ENCODE measurements around the gene EZH2.

Gene EZH2

GRCh38 chr7:148884049-148884298 is at the start of gene EZH2:
Gene EZH2 (minus strand): TSS chr7:148884291. CDS start chr7:148847298, 36,993 bp downstream.
- DNase-seq = no peak

DNA sequence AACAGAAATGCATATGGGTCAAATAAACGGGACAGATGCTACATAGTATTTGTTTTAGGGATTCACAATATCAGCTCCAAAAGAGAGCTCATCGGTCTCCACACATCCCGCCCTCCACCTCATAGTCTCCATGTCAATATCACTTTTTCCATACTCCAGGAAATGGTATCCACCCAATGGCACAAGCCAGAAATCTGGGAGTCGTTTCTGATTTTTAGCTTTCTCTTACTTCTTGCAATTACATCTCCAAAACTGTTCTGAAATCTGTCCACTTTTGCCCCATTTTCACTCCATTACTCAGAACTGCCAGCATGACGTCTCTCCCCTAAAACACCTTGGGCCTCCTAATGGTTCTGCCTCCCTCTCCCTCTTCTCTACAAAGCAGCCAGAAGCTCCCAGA is 47.4 kb upstream of the EZH2 start:
- no peak for DNase-seq

GRCh38 chr7:148930335-148930734 is 46.2 kb upstream of the EZH2 start:
- no peak for DNase-seq

DNA sequence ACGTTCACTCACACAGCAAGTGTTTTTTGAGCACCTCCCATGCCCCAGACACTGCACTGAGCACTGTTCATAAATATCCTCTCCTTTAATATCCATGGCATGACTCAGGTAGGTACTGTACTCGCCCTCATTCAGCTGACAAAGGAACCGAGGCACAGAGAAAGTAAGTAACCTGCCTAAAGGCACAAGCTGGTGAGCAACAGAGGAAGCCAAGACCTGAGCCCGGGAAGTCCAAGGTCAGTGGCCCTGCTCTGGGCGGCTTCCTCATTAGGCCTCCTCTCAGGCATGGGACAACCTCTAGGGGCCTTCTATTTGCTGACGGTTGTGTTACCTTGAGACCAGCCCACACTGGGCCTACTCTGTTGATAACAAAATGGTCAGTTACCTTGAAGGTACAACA is 45.1 kb upstream of the EZH2 start:
- no peak for DNase-seq

DNA sequence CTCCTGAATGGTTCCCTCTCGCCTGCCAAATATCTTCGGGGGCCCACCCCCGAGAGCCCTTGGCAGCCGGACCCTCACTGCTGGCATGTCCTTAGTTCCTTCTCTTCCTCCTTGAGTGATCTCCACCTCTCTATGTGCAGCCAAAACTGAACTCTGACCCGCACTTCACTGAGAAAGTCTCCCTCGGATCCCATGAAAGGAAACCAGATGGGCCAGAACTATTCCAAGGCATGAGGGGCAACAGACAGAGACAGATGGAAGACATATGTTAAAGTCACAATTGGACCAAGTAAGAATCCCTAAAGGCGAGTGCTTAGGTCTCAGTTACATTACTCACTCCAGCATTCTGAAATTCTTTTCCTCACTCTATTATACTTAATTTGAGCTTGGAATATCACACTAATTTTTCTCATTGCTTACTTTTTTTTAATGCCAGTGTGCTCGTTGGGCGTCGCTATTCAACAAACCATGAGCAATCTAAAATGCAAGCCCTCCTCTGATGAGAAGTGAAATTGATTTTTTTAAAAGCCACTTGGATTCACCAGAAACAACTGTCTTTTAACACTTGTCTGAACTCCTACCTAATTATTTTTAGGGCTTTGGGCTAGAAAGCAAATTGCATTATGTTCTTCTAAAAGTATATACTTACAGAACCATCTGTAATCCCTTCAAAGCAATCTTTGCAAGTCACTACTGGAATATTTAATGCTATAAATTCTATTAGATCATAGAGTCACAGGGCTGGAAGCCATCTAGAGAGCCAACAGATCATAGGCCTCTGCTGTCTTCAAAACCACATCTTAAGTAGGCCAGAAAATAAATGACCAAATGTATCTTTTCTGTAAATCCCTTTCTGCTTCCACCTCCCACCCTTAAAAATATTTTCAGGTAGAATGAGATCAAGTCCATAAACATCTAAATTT is 43.3 kb upstream of the EZH2 start:
- no peak for DNase-seq

GRCh38 chr7:148925836-148926235 is 41.7 kb upstream of the EZH2 start:
- no peak for DNase-seq

DNA sequence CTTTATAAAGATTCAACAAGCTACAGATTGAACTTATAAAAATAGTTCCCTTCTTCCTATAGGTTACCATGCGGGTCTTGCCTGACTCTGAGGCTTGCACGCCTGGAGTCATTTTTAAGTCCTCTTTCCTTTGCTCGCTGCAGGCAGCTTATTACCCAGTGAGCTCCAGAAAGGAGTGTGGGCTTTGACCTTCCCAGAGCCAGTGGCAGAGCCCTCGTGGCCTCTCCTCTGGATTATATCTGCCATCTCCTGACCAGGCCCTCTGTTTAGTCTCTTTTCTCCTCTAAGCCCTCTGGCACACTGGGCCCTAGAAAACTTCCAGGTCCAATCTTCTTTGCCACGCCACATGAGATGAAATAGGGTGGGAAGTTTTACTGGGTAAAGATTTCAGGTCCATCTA is 39.9 kb upstream of the EZH2 start:
- no peak for DNase-seq

GRCh38 chr7:148921806-148922205 is 37.7 kb upstream of the EZH2 start:
- DNase-seq = no peak

DNA sequence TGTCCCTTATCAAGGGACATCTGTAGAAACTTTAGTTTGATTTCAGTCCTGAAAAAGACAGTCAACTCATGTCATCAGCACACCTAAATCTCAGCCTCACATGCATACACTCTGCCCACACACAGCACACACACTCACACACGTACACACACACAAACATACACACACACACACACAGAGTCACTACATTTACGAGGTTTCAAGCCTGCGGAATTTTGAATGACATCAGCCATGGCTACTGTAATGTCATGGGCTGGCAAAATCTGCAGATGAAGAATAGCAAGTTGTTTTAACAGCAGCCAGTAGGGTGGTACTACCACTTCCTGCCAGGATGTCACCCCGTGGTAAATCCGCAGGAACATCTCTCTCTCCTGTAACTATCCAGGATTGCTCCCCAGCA is 37.1 kb upstream of the EZH2 start:
- no peak for DNase-seq

- DNase-seq = no peak
These were observed 35.8 kb upstream of the EZH2 start for GRCh38 chr7:148919859-148920258.

- DNase-seq = no peak
These were observed 34.0 kb upstream of the EZH2 start for GRCh38 chr7:148918058-148918596.

- DNase-seq = no peak
These were observed 32.1 kb upstream of the EZH2 start for GRCh38 chr7:148916186-148916585.

GRCh38 chr7:148915211-148915610 is 31.1 kb upstream of the EZH2 start:
- no peak for DNase-seq

- no peak for DNase-seq
These were observed 30.2 kb upstream of the EZH2 start for GRCh38 chr7:148914208-148914777.

DNA sequence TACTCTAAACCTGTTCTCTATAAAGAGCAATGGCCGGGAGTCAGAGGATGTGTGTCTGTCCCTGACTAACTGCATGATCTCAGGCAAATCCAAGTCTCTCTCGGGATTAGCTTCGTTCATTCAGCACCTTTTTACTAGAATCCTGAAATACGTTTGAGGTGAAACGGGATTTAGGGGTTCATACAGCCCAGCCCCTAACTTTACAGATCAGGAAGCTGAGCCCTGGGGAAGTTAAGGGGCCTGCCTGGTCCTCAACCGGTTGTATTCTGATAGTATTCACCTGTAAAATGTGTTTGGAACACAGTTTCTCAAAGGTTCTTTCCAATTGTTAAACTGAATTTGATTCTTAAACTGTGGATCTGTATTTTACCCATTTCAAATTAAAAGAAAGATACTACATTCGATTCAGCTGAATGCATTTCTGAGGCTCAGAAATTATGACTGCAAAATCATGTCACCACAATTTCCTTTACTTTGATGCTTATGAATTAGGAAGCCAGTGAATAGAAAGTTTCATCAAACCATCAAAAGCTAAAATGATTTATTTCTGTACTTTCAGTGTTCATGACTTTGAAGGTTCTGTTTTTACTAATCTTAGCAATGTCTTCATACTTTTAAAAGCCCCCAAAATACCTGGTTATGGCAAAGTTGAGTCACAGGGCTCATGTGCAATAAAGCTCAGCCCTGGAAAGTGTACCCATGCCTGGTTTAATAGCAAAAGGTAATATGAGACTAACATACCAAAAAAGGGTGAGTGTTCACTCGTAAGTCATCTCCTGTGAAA is 28.9 kb upstream of the EZH2 start:
- no peak for DNase-seq

- DNase-seq = no peak
These were observed 28.1 kb upstream of the EZH2 start for GRCh38 chr7:148912151-148912550.

DNA sequence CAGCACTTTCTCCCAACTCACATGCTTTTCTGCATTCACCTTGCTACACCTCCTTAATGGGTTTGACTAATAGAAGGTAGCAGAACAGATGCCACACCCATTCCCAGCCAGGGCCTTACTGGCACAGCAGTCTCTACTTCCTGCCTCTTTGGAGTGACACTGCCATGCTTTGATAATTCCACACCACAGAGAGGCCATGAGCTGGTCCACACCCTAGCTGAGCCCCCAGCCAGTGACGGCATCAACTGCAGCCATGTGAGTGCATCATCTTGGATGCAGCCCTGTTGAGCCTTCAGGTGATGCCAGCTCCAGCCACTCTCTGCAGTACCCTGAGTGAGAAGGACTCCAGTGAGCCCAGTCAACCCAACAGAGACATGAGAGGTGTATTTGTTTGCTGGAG is 27.5 kb upstream of the EZH2 start:
- no peak for DNase-seq

DNA sequence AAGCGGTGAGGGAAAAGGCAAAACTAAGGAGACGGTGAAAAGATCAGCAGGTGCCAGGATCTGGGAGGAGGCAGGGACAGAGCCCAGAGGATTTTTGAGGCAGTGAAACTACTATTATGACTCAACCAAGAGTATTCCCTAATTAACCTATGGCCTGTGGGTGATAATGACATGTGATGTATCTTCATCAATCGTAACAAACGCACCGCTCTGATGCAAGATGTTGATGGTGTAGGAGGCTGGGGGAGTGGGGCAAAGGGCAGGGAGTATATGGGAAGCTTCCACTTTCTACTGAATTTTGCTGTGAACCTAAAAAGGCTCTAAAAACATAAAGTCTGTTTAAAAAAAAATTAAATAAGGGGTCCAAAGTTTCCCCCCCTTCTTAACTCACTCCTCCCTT is 25.5 kb upstream of the EZH2 start:
- DNase-seq = no peak

DNA sequence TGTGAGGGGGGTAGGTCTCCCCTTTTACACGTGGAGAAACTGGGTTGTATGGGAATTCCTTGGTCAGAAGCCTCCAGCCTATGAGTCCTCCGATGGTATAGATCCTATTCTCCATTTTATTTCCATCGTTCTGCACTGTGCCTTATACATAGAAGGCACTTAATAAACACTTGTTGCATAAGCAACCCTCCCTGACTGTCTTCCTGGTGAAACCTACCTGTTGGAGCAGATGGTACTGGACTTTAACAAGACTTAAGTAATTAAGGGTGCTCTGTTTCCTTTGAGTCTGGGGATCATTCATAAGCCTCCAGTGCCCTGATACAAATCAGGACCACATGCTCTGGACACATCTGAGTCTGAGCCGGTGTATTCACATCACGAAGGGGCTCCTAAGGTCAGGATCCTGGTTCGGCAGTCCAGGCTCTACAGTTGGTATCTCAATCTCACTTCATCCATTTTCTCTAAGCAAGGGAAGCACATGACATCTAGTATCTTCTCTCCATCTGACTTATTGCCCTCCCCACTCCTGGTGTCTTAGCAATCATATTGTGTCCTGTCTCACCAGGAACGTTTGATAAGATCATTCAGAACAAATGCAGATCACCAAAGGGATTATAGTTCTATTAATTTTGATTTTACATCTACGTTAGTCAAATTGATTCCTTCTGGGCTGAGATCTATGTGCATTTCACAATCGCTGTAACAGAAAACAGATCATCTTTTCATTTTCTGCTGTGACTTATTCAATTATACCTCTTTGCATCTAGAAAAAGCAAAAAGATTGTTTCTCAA is 22.8 kb upstream of the EZH2 start:
- no peak for DNase-seq

DNA sequence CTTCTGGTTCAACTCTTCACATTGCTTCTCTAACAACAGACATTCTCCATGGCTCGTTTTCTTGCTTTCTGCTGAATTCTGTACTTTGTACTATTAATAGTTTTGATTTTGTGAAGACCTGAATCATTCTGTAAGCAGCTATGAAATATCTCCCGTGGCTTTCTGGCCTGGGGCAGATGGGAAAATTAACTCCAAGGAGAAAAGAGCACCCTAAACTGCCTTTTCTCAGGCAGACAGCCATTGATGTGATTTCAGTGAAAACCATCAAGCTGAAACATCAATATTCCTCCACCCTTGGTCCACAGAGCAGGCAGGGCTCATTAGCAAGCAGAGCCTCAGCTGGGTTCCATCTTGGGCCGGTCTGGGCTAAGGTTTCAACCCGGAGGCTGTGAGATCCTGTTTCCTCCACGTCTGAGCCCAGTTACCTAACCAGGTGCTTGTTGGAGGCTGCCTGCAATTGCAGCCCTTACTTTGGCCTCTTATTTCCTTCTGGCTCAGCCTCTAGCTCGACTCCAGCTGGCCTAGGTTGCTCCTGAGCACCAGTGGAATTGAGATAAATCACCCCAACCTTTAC is 21.1 kb upstream of the EZH2 start:
- no peak for DNase-seq

- no peak for DNase-seq
These were observed 19.4 kb upstream of the EZH2 start for GRCh38 chr7:148903504-148903903.

- no peak for DNase-seq
These were observed 17.1 kb upstream of the EZH2 start for GRCh38 chr7:148901178-148901577.

All from CD4-positive, alpha-beta T cell treated with Interferon gamma for 1 hour (primary cell).